Measurements from ENCODE around the gene CES5A. TPM values are rescaled to one million over a fixed set of nuclear protein-coding genes. Genes with fewer than 3 reads are reported as not detected.

Gene CES5A
- total and polyA plus RNA-seq, 2 of the 4 experiments (the other 2 are of a cell fraction), result not detected

DNA sequence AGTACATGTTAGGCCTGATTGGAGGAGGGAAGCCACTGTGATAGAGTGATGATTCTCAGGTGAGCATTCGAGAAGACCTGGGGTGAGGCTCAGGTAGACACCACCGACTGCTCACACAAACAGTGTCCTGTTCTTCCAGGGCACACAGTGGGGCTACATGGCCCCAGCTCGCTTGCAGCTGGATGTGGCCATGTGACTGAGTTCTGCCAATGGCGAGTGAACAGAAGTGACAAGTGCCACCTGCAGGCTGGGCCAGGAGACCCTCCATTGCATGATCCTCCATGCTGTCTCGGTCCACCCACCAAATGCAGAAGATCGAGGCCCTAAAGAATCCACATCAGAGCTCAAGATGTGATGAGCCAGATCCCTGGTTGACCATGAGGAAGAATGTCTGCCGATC, 6.2 kb downstream of the CES5A start:
- no peak overlapping the region for H3K4me2 ChIP-seq (ENCODE audit: low read depth, low read length)
- no peak overlapping the region for H4K5ac ChIP-seq (ENCODE audit: low read depth, low read length)
- no peak for DNase-seq
- no peaks in the 10 kb centered on the region for H4K20me1 ChIP-seq (ENCODE audit: insufficient read depth, low read length)
- H3K23ac ChIP-seq (ENCODE audit: low read depth, low read length), result no peak overlapping the region
- H4K8ac ChIP-seq (ENCODE audit: low read depth in 2 of 2, low read length in 2 of 2), result no peak overlapping the region
- H3K4me1 ChIP-seq (ENCODE audit: control insufficient read depth, insufficient read depth, low read length), result no peaks in the 10 kb centered on the region
- no peaks in the 10 kb centered on the region for H3K9me3 ChIP-seq (ENCODE audit: control insufficient read depth, insufficient read depth, low read length)
- BruUV-seq (replicated peaks), result no TSS peak
- intact Hi-C loops (cut with micrococcal nuclease), result no loop called here
- no peak for ATAC-seq (ENCODE audit: low read depth)
- H3K9me1 ChIP-seq (ENCODE audit: insufficient read depth, low read length), result no peaks in the 10 kb centered on the region
- H2BK120ac ChIP-seq (ENCODE audit: low read depth, low read length), result no peak overlapping the region
- H3K27me3 ChIP-seq (ENCODE audit: control insufficient read depth, insufficient read depth, low read length), result no peaks in the 10 kb centered on the region
- dilution Hi-C loops (cut with HindIII; ENCODE audit: low sequenced_read_pairs, unreplicated experiment), result no loop called here
- no peak overlapping the region for H2BK20ac ChIP-seq (ENCODE audit: low read depth, low read length)
- H4K91ac ChIP-seq (ENCODE audit: insufficient read depth, low read depth, low read length), result no peak overlapping the region
- H2BK5ac ChIP-seq (ENCODE audit: low read depth, low read length, poor library complexity, severe bottlenecking), result no peak overlapping the region
- no peak overlapping the region for H2AK5ac ChIP-seq (ENCODE audit: low read depth, low read length)
- CTCF ChIA-PET, result no interaction called here
- H2AK9ac ChIP-seq (replicated peaks; ENCODE audit: low read depth, low read length, poor library complexity), result no peak overlapping the region
- 25% methylated on average over 2 of the region's 7 CpGs; no CpG with 5 or more reads in 1 of the 2 experiments for WGBS, 2 experiments (ENCODE audit: extremely low coverage in 2 of 2, insufficient read length in 1 of 2)
- POLR2A ChIA-PET (ENCODE audit: unreplicated experiment), result no interaction called here
- no peak overlapping the region for H3K27ac ChIP-seq (ENCODE audit: insufficient read depth, low read length)
- H3K9ac ChIP-seq (ENCODE audit: low read depth, low read length), result no peak overlapping the region
- H3K4ac ChIP-seq (ENCODE audit: low read depth, low read length), result no peak overlapping the region
- no peak overlapping the region for H3K14ac ChIP-seq (replicated peaks; ENCODE audit: low read depth, low read length)
- no peak overlapping the region for H2AFZ ChIP-seq (replicated peaks; ENCODE audit: low read length, poor library complexity)
- in situ Hi-C loops (cut with MboI; ENCODE audit: low sequenced_read_pairs), result no loop called here
- H3K18ac ChIP-seq (ENCODE audit: low read depth, low read length), result no peak overlapping the region
- H3K4me3 ChIP-seq (ENCODE audit: insufficient read depth, low read depth, low read length), result no peak overlapping the region
- H2BK15ac ChIP-seq (ENCODE audit: low read depth, low read length), result no peak overlapping the region
- H3K56ac ChIP-seq (ENCODE audit: extremely low read depth, insufficient read depth, low read length), result no peak overlapping the region
- no peaks in the 10 kb centered on the region for H3K79me1 ChIP-seq (ENCODE audit: low read depth in 1 of 2, low read length in 2 of 2)
- TF ChIP-seq NFE2L2 (IDR thresholded peaks at IDR 0.05; ENCODE audit: low read depth, low read length) (no peak), BHLHE40 (IDR thresholded peaks at IDR 0.05; ENCODE audit: low read depth, low read length) (no peak), CEBPB (IDR thresholded peaks at IDR 0.05; ENCODE audit: low read depth, low read length) (no peak), RAD21 (IDR thresholded peaks at IDR 0.05; ENCODE audit: low read length) (no peak), RCOR1 (IDR thresholded peaks at IDR 0.05; ENCODE audit: insufficient replicate concordance, low read length) (no peak), POLR2A (IDR thresholded peaks at IDR 0.05; ENCODE audit: low read depth, low read length) (no peak), RFX5 (IDR thresholded peaks at IDR 0.05; ENCODE audit: low read depth, low read length) (no peak), SMC3 (IDR thresholded peaks at IDR 0.05; ENCODE audit: low read depth, low read length) (no peak)
- TF ChIP-seq, protein P1, sequence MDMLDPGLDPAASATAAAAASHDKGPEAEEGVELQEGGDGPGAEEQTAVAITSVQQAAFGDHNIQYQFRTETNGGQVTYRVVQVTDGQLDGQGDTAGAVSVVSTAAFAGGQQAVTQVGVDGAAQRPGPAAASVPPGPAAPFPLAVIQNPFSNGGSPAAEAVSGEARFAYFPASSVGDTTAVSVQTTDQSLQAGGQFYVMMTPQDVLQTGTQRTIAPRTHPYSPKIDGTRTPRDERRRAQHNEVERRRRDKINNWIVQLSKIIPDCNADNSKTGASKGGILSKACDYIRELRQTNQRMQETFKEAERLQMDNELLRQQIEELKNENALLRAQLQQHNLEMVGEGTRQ (IDR thresholded peaks at IDR 0.05; ENCODE audit: low read depth, low read length), result no peak
- TF ChIP-seq, protein P2, sequence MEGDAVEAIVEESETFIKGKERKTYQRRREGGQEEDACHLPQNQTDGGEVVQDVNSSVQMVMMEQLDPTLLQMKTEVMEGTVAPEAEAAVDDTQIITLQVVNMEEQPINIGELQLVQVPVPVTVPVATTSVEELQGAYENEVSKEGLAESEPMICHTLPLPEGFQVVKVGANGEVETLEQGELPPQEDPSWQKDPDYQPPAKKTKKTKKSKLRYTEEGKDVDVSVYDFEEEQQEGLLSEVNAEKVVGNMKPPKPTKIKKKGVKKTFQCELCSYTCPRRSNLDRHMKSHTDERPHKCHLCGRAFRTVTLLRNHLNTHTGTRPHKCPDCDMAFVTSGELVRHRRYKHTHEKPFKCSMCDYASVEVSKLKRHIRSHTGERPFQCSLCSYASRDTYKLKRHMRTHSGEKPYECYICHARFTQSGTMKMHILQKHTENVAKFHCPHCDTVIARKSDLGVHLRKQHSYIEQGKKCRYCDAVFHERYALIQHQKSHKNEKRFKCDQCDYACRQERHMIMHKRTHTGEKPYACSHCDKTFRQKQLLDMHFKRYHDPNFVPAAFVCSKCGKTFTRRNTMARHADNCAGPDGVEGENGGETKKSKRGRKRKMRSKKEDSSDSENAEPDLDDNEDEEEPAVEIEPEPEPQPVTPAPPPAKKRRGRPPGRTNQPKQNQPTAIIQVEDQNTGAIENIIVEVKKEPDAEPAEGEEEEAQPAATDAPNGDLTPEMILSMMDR (conservative IDR thresholded peaks at IDR 0.05; ENCODE audit: low read depth, low read length), result no peak
- H3K36me3 ChIP-seq (ENCODE audit: control insufficient read depth, insufficient read depth, low read length), result no peaks in the 10 kb centered on the region

Data from IMR-90 (cell line).